NCI-H748 treated with DMSO at 0.1 percent for 48 hours (cell line): Measurements from ENCODE around the gene CCDC57.

Experiments
- DNase-seq: peaks from one replicate; lab custom pipeline; 2025; lab: John Stamatoyannopoulos, UW

CCDC57 gene

GRCh38 chr17:82061047-82061925 lies 151.4 kb downstream of the CCDC57 start:
- DNase-seq = no peak

GRCh38 chr17:82060614-82061013 lies 152.0 kb downstream of the CCDC57 start:
- DNase-seq = no peak

DNA sequence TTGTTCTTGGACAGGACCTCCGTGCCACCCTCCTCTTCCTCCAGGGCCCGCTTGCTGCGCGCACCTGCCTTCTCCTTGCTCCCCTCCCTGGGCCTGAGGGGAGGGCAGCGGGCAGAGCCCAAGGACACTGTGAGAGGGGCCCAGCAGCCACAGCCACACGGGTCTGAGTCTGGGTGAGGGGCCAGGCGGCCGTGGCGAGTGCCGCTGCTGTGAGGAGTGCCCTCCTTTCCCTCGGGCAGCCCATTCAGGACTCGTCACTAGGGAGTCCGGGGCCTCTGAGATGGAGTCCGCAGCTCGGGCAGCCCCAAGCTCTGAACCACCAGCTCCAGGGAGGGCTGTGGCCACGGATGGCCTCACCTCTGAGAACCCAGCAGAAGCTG lies 152.7 kb downstream of the CCDC57 start:
- DNase-seq = no peak

- no peak for DNase-seq
These were observed 153.2 kb downstream of the CCDC57 start for GRCh38 chr17:82059272-82060000.

- no peak for DNase-seq
These were observed 153.8 kb downstream of the CCDC57 start for GRCh38 chr17:82058855-82059249.

GRCh38 chr17:82058230-82058854 lies 154.3 kb downstream of the CCDC57 start:
- DNase-seq = no peak

DNA sequence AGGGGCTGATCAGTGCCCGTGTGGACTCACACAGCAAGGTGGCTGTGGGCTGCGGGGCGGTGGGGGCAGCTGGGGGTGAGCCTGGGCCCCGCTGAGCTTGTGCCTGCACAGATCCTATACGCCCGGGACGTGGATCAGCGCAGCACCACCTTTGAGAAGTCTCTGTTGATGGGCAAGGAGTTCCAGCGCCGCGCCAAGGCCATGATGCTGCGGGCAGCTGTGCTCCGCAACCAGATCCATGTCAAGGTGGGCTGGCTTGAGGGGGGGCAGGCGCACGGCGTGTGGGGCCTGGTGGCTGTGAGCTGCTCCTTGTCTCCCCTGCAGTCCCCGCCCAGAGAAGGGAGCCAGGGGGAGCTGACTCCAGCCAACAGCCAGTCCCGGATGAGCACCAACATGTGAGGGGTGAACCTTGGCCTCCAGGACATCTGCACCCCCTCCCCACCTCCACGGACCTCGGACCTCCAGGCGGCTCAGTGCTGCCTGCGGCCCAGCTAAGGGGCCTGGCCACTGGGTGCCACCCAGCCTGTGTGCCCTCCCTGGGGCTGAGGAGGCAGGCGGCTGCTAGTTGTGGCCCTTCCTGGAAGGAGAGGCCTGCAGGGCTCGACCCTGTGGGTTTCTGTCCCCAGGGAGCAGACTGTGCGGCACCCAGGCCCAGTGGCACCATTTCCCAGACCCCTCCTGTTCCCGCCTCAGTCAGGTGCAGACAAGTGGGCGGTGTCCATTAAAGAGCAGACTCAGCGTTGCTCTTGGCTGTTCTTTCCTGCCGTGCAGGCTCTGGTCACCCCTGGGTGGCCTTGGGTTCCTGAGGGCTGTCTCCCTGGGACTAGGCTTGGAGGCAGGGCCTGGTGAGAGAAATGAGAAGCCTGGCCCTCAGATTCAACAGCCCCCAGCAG lies 155.7 kb downstream of the CCDC57 start:
- DNase-seq = no peak

- no peak for DNase-seq
These were observed 156.5 kb downstream of the CCDC57 start for GRCh38 chr17:82055965-82056728.

GRCh38 chr17:82055023-82055964 lies 157.3 kb downstream of the CCDC57 start:
- no peak for DNase-seq

GRCh38 chr17:82054351-82055022 lies 158.2 kb downstream of the CCDC57 start:
- no peak for DNase-seq

DNA sequence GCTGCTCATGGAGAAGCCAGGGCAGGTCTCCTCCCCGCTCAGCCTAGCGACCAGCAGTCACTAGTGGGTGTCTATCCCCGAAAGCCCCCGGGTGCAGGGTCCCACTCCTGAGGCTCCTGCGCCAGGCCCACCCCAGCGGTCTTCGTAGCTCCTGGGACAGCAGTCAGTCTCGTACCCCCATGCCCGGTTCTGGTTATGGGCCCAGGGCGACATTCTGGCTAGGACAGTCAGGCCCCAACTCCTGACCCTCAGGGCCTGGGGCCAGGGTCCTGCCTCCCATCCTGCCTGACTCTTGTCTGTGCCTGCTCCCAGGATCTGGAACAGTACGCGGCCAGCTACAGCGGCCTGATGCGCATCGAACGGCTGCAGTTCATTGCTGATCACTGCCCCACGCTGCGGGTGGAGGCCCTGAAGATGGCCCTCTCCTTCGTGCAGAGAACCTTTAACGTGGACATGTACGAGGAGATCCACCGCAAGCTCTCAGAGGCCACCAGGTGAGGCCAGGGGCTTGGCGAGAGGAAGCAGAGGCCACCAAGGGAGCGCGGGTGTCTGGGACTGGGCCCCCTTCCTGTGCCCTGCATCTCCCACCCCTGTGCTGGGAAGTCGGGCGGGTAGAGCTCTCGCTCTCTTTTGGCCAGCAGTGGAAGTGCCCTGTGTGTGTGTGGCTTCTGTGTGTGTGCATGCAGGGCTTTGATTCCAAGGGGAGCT lies 158.9 kb downstream of the CCDC57 start:
- DNase-seq = no peak

DNA sequence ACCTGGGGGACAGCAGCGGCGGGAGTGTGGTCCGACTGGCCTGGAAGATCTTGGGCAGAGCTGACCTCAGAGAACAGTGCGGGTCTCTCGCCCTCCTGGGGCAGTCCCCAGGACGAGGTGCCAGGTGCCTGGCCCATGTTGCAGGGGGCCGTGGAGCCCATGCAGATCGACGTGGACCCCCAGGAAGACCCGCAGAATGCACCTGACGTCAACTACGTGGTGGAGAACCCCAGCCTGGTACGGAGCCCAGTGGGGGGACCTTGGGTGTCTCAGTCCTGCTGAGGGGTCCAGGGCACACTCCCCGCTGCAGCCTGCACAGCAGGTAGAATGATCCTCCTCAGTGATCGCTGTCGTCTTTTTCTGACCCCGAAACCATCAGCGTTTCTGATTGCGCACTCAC lies 159.5 kb downstream of the CCDC57 start:
- DNase-seq = no peak

GRCh38 chr17:82052638-82053059 lies 160.0 kb downstream of the CCDC57 start:
- DNase-seq = no peak

- DNase-seq = peak; percentile 41
These were observed 160.6 kb downstream of the CCDC57 start, which contains the start of the genes GPS1 and RFNG for GRCh38 chr17:82051776-82052637. TSS of gene GPS1 (plus strand) at chr17:82051898. CDS start at chr17:82051932, 34 bp downstream. TSS of gene RFNG (minus strand) at chr17:82051811. CDS start at chr17:82051766, 45 bp downstream.
